ENCODE measurements around the gene USP32. TPM values are rescaled to one million over a fixed set of nuclear protein-coding genes. Genes with fewer than 3 reads are reported as not detected.

USP32 gene
- total RNA-seq, 1 experiment from 2014 or later = 73.5 TPM

- peaks cover 0 to 8% (median 0%) of the 10 kb centered on the region in 3 experiments; a peak in 2 of 7 replicates for H3K36me3 Mint-ChIP-seq (ENCODE audit: insufficient read depth in 1 of 3, low read depth in 3 of 3)
- H3K4me1 Mint-ChIP-seq = peaks cover 18 to 19% of the 10 kb centered on the region in 2 experiments
- Histone ChIP-seq H3K23ac (ENCODE audit: insufficient read length, low read depth, low read length) (no peak overlapping the region), H3K79me2 (ENCODE audit: insufficient read depth, low read length) (peaks cover 12% of the 10 kb centered on the region; the same call in 1 of the 2 replicates), H2BK5ac (ENCODE audit: insufficient read length, low read length) (no peak overlapping the region), H3K9ac (ENCODE audit: extremely low read depth, insufficient read length, low read length) (no peak overlapping the region), H4K8ac (replicated peaks; ENCODE audit: insufficient read length, low read depth, low read length) (no peak overlapping the region), H3K9me3 (ENCODE audit: control insufficient read depth, low read depth, low read length) (no peaks in the 10 kb centered on the region), H4K20me1 (ENCODE audit: control insufficient read depth, insufficient read depth, insufficient read length) (no peaks in the 10 kb centered on the region), H3K14ac (ENCODE audit: insufficient read depth, low read length) (no peak overlapping the region), H4K91ac (ENCODE audit: insufficient read length, low read depth, low read length) (no peak overlapping the region), H2BK120ac (ENCODE audit: low read depth, low read length, poor library complexity, severe bottlenecking) (no peak overlapping the region), H3K27ac (ENCODE audit: insufficient read length, low read depth, low read length) (no peak overlapping the region), H3K4me2 (ENCODE audit: insufficient read depth, insufficient read length, low read length) (no peak overlapping the region), H2BK20ac (ENCODE audit: low read depth, low read length, poor library complexity, severe bottlenecking) (no peak overlapping the region), H2BK12ac (ENCODE audit: insufficient read length, low read depth, low read length) (no peak overlapping the region), H2AK5ac (ENCODE audit: insufficient read length, low read length) (no peak overlapping the region), H3K4ac (ENCODE audit: low read depth, low read length) (no peak overlapping the region), H3T11ph (ENCODE audit: low read length) (no peak overlapping the region), H3K23me2 (ENCODE audit: insufficient read length, low read depth, low read length, poor library complexity, severe bottlenecking) (no peaks in the 10 kb centered on the region), H4K5ac (ENCODE audit: insufficient read length, low read depth, low read length) (no peak overlapping the region), H2BK15ac (ENCODE audit: low read depth, low read length) (no peak overlapping the region), H3K4me1 (ENCODE audit: insufficient read depth, low read length) (peaks cover 2% of the 10 kb centered on the region; the same call in 1 of the 2 replicates), H3K27me3 (ENCODE audit: insufficient read depth, low read length) (no peaks in the 10 kb centered on the region), H3K56ac (ENCODE audit: insufficient read length, low read depth, low read length) (no peak overlapping the region), H3K79me1 (ENCODE audit: insufficient read depth, low read depth, low read length, poor library complexity, severe bottlenecking) (no peaks in the 10 kb centered on the region), H3K18ac (ENCODE audit: insufficient read length, low read depth, low read length) (no peak overlapping the region), H2AFZ (ENCODE audit: low read length) (no peak overlapping the region)
- H3K4me3 Mint-ChIP-seq = no peak overlapping the region
- no CpG with 5 or more reads among the region's 6 CpGs for WGBS (ENCODE audit: extremely low coverage, insufficient read length, low lambda C conversion rate)
- H3K27me3 Mint-ChIP-seq (ENCODE audit: low read depth) = no peaks in the 10 kb centered on the region
- no peak for DNase-seq
- peak overlapping the region; percentile 31 to 83 (median 75); a peak in 4 of 7 replicates for H3K27ac Mint-ChIP-seq
- no peak for TF ChIP-seq CTCF (conservative IDR thresholded peaks at IDR 0.05)
- no peaks in the 10 kb centered on the region for H3K9me3 Mint-ChIP-seq
Measured at GRCh38 chr17:60372790-60373483, 19.0 kb downstream of the USP32 start.
